NCI-H446 treated with DMSO at 0.1 percent for 48 hours (cell line): ENCODE results near the gene LCE7A.
A peak's percentile ranks its signal among the peaks of the same experiment; 100 is the strongest.

Experiments used
- DNase-seq: peaks from one replicate; lab custom pipeline; 2025; lab: John Stamatoyannopoulos, UW

LCE7A gene, protein sequence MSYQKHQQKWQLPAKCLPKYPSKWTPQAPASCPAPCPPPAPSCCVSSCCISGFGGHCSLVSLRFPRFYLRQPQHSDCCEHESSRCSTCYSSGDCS

DNA sequence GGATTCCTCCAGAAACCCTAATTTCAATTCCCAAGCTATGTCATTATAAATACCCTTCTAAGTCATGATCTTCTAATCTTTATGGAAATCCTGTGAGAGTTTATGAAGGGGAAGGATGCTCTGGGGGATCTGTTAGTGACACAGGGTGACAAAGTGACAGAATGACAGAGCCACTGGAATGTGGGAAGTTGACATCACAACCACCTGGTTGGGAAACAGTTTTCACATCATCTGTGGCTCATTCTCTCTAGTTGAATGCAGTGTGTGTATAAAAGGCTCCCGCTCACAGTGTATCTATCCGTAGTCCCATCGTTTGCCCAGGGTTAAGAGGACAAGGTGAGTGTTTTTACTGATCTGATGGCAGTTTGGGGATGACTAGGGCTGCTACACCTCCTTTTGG lies at the start of gene LCE7A:
Gene LCE7A, plus strand, starts transcription at position 301 of the 400 bp plus-strand sequence. CDS start 702 bp downstream, outside the sequence.
- DNase-seq = no peak

DNA sequence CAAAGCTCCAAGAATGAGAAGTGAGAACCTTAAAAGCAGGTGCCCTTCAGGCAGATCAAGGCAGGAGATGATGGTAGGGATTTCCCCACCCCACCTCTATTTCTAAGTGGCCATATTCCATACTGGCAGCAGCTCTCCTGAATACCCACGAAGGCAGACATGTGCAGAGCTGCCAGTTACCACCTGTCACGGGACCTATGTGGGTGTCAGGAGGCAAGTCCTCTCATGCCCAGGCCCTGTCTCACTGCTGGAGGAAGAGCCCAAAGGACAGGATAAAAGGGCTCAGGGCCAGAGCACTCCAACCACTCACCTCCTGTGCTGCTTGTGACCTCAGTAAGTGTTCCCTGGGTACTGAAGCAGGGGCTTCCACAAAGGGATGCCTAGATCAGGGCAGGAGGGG lies 48.7 kb upstream of the LCE7A start:
- DNase-seq = no peak

DNA sequence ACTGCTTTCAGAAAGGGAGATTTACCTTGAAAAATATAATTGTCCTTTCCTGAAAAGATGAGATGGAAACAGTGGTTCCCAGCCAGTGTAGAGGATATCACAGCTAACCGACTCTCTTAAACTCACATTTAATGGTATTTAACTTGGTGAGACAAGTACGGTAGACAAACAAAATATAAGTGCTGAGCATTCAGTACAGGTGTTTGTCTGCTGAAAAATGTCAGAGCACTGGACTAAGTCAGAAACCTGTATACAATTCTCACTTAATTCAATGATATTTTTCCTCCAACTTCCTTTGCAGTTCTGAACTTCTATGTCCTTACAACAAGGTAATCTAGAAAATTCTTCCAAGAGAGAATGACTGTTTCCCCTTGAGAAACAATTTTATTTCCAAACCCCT lies 48.1 kb upstream of the LCE7A start, which contains the start of gene LCE1B:
Gene LCE1B, plus strand, starts transcription at position 301 of the 400 bp plus-strand sequence. CDS start 476 bp downstream, outside the sequence.
- DNase-seq = no peak

DNA sequence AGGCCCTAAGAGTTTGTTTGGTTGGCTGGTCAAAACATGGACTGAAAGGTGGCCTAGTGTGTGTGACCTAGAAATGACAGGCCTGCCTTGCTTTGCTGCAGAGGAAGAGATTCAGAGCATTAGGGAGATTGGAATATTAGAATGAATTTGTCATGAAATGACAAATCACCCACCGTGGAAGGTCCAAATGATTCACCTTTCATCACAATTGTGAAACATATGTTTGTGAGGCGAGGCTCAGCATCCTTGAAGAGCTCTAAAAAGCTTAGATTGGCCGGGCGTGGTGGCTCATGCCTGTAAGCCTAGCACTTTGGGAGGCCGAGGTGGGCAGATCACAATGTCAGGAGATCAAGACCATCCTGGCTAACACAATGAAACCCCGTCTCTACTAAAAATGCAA lies 42.5 kb upstream of the LCE7A start:
- DNase-seq = no peak

DNA sequence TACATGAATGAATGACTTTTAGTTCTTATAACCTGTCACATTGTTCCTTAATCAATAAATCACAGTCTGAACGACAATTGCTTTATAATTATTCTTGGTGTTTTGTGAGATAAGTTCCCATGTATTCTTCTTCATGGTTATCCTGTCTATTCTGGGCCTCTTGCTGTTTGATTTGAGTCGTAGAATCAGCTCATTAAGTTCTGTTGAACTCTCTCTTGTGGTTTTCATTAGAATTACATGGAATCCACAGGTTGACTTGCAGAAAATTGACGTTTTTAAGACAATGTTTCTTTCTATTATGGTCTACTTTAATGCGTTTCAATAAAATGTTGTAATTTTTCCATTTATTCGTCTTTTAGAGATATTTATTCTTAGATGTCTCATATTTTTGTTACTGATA lies 36.5 kb upstream of the LCE7A start:
- DNase-seq = no peak

DNA sequence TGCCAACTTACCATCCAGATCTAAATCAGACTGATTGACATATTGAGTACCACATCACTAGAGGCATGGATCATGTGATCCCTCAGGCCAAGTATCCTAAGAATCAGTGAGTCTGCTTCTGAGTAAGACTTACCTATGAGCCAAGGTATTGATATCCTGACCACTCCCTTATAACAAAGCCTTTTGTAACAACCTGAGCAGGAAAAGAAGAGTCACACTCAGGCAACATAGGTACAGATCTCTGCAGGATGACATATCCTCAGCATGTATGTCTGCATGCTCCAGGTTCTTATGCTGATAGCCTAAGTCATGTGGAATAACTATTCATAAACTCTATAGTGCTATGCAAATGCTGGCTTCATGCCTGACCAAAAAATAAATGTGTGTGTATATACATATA lies 34.8 kb upstream of the LCE7A start:
- no peak for DNase-seq

DNA sequence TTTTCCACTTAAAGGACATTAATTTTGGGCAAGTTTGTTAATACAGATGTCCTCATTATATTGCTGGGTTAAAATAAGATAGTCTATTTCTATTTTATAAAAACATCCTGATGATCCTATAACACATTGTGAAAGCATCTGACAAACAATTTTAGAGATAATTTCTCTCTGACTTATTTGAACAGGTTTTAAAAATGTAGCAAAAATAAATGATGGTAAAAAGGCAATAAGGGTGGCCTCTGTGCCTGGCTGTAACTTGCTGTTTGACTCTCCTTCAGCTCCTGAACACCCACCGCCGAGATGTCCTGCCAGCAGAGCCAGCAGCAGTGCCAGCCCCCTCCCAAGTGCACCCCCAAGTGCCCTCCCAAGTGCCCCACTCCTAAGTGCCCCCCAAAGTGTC lies 32.6 kb upstream of the LCE7A start, which contains the start of gene LCE1A:
Gene LCE1A, plus strand, starts transcription at position 301 of the 400 bp plus-strand sequence. Its CDS starts 0 bp downstream, at position 301.
- DNase-seq = no peak

DNA sequence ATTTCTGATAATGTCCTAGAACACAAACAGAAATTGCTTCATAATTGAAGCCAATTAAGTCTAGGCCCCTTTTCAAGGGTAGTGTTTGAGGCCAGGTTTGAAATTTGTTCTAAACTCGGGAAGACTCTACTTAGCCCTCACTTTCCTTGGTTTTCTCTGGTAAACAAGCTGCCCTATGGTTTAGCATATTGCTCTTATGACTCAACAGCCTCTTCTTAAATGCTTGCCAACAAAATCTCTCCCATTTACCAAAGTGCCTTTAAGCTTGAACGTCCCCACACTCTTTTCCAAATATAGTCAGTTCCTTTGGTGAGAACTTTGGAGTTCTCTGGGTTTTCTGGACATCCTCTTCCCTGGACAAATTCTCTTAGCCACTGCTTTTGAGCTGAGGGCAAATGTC lies 22.9 kb upstream of the LCE7A start:
- no peak for DNase-seq

DNA sequence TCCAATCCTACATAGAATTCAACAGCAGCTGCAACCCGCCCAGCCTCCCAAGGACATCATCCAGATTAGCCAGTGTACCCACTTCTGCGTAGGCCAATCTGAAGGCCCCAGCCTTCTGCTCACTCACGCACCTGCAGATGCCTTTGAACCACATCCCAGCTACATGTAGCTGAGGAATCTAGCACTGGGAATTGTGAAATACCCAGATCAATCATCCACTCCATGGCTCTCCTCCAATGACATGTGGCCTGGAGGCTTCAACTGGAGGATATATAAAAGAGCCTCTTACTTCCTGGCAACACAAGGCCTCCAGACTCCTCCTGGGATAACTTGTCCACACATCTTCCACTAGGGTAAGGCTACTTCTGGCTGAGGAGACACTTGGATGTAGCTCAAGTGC lies 17.2 kb upstream of the LCE7A start, which contains the start of gene LCE6A:
Gene LCE6A, plus strand, starts transcription at position 301 of the 400 bp plus-strand sequence. CDS start 665 bp downstream, outside the sequence.
- no peak for DNase-seq

DNA sequence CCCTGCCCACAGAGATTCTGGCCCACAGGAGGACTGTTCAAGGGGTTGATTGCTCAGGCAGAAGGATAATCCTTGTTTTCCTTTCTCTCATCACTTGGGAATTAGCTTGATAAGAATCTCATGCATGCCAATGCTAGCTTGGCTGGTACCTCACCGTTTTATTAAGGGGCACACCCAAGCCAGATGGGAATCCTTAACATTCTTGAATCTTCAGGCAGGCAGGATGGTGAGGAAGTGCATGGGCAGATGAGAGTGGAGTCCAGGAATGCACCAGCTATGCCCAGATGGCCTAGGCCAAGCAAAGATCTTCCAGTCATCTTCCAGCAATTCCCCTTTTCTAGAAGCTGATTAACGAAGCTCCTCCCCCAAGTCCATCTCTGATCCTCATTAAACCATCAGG lies 4.1 kb upstream of the LCE7A start:
- DNase-seq = no peak

DNA sequence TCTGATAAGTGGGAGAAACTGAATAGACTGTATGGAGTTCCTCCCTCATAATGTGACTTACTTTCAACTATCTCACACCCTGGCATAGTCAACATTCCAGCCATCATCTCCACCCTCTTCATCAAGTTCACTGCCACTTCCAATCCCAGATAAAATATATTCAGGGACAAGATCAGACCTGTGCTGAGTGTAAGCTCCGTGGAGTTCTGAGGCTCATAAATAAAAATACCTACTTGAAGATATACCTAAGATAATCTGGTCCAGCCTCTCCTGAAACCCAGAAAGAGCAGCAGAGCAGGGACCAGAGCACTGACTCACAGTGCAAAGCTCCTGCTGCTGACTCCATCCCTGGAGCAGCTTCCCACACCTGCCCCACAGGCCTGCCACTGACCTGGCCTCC lies 1.7 kb upstream of the LCE7A start:
- no peak for DNase-seq

DNA sequence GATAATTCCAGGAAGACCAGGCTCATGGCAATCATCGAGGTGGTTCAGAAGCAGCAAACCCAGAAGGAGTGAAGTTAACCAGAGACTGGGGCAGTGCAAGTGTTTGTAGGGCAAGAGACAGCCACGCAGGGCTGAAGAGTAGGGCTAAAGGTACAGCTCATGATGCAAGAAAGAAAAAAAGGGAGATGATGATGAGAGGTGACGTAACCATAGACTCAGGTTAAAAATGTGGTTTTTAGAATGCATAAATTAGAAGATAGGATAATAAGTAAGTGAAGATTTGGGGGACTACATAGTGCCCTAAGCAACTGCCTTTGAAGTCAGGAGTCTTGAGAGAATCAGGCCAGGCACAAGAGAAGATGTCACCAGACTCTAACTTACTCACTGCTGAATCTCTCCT lies 333 bp downstream of the LCE7A start:
- DNase-seq = no peak

DNA sequence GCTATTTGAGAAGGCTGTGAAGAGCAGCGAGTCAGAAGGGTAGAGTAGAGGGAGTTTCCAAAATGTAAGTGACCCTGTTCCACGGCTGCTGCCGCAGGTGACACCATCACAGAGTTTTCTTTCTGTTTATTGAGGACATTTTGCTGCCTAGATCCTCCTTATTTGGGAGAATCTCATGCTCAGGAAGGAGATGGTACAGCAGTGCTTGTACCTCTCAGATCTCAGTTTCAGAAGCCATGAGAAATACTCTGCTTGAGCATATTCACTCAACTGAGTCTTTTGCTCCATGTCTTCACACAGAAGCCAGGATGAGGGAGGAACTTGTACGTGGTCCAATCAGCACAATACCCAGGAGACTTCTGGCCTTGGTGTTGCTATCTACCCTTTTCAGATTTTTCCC lies 1.6 kb downstream of the LCE7A start:
- no peak for DNase-seq

DNA sequence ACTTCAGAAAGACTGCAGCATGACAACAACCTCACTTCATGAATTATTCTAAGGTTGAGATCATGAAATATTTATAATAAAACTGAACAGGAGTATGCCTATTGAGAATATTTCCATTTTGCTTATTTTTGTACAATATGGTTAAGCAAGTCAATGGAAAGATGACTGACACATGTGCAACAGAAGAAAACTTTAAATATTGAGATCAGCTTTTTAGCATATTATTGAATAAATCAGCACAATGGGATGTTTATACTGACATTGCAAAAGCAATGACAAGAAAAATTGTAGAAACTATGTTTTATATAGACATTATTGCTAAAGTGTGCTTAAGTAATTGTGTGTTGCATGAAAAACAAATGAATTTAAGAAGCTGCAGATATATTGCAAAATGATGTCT lies 4.6 kb downstream of the LCE7A start:
- no peak for DNase-seq

DNA sequence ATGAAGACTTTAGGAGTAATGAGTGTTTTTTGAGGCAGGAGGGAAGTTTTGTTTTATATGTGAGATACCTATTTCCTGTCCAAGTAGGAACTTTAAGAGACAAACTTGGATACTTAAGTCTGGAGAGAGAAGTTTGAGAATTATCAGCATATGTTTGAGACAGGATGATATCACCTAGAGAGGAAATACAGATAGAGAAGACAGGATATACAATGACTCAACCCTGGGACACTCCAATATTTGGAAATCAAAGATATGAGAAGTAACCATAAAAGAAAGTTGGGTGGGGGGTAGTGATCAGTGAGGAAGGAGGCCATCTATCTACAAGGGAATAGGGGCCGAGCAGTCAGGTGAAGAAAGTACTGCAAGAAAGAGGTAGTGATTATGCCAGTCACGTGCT lies 6.5 kb downstream of the LCE7A start:
- DNase-seq = no peak

DNA sequence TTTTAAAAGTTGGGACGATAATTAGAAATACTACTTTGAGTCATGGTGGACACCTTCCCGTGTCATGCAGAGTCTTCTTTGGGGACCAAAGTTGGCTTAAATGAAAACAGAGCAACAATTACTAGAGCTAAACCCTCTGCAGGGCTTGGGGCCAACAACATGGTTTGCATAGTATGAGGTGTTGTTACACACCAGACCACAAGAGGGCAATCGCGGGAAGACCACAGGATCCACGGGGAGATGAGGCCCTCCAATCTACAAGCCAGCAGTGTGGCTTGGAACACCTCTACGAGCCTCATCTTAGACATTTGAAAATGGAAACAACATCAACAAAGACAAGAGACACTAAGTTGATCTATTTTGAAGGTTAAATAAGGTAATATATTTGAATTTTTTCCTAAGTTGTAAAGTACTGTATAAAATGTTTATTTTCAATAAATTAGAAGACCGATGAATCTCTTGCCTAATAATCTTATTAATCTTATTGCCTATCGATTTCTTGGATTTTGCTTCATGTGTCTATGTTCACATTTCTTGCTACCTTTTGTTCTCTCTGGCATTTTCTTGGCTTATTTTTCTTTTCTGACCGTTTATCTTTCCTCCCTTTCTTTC lies 10.1 kb downstream of the LCE7A start:
- DNase-seq = peak; percentile 11

DNA sequence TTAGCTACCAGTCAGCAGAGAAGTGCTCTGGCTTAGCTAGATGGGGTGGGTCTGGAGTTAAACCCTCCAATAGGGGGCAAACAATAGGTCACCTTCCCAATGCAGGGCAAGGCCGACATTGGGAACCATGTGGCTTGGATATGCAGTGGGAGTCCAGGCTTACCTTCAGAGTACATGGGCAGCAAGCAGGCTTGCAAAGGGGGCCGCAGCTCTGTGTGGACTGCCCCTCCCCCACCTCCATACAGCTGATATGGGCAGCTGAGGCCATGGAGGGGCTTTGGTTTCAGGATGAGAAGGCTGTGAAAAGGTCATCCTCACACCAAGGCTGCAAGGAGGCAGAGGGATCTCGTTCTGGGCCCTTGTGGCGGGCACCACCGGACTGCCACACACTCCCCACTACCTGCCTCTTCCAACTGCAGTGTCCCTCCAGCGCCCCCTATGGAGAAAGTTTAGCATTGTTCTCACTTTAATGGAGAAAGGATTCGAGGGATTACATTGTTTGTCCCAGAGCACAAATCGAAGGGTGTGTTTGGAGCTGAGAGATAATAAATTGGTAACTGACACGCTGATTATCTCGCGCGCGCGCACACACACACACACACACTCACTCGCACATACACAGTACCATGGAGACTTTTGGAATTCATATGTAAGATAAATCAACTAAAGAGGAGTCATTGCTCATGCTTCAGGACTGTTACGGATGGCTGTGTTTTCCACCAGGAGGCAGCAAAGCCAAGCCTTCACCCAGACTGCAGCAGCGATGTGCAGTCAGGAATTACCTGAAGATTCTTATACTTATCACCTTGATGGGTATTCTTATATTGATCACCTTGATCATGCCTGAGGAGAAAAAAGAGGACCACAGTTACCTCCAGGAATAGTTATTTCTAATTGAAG lies 11.3 kb downstream of the LCE7A start:
- no peak for DNase-seq

DNA sequence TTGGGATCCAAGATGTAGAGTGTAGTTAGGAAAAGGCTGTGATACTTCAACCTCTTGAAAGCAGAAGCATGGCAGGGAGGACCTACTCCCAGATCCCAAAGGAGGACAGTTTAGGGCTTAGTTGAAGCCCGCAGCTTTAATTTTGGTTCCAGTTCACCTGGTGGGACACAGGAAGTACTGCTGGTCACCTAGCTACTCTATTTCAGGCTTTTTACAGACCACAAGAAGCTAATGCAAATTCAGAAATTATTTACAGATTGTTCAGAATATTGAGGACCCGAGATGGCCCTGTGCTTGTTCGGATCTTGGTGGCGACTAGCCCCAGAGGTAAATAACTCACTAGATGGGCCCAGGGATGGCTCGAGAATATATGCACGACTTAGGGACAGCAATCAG lies 11.9 kb downstream of the LCE7A start:
- DNase-seq = no peak

DNA sequence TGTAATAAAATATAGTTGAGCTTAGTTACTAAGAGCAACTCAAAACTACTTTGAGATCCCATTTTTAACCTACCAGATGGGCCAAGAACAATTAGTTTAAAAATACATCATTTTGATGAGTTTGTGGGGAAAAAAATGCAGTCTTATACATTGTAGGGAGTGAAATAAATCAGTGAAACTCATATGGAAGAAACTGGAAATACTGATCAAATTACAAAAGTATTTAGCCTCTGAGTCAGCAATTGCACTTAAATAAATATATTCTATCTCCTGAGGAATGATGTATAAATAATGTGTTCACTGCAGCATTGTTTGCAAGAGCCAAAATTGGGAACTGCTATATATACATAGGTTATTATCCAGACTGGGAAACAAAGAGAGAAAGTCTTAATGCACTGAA lies 13.7 kb downstream of the LCE7A start:
- DNase-seq = no peak

DNA sequence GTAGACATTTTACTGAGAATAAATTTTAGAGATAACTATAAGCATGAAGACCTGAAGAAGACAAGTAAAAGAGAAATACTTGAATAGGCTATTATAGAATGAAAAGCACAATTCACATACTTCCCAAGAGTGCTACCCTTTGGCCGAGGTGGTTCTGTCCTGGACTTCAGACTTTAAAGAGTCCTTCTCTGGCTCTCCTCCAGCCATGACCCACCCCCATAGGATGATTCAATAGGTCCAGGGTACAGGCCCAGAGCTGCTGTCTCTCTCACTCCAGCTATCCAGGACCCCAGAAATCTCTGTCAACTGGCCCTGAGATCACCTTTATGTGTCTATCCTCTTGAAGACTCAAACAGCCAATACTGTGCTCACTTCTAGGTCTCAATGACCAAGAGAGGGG lies 17.0 kb downstream of the LCE7A start:
- DNase-seq = no peak

DNA sequence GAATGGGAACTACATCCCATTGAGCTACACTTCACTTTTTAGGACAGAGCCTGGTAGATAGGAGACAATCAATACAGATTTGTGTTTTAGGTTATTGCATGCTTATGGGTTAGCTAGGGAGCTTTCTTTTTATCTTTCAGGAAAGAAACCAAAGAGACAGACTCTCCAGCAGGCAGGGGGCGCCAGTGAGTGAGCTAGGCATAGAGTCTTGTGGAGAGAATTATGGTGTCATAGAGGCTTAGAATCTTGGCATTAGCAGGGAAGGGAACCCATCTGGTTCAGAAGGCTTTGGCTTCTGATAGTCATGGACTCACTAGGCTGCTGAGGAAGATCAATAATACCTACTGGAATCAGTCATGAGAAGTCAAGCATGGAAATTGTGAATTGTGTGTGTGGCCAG lies 18.2 kb downstream of the LCE7A start, which contains the start of gene SMCP:
Gene SMCP, plus strand, starts transcription at position 281 of the 400 bp plus-strand sequence. CDS start 6,101 bp downstream, outside the sequence.
- DNase-seq = no peak

DNA sequence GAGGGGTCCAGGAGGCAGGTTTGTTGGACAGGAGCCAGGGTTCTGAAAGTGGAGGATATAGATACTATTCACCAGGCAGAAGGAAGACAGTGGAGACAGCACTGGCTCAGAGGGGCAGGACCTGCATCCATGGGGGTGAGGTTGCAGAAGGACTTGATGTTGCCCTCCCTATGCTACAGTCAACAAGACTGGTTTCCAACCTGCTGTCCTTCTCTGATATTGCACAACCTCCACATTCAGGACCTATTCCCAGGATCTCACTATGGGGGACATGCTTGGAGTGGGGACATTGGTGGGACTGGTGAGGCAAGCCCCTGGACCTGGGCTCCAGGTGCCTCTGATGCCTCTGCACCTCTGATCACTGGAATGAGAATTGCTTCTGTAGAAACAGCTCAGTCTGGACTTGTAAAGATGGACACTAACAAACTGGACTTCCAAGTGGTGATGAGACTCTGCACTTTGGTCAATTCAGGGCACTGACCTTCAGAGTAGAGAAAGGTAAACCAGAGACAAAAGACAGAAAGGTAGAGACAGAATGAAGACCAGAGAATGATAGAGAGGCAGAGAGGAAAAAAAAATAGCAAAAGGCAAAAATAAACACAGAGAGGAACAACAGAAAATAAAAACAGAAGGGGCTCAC lies 19.9 kb downstream of the LCE7A start:
- no peak for DNase-seq
